ENCODE results near the gene CYB561D1. TPM values are rescaled to one million over a fixed set of nuclear protein-coding genes. Genes with fewer than 3 reads are reported as not detected.

The CYB561D1 gene
- total RNA-seq, 1 donor from 2014 or later, result 18.5 TPM

DNA sequence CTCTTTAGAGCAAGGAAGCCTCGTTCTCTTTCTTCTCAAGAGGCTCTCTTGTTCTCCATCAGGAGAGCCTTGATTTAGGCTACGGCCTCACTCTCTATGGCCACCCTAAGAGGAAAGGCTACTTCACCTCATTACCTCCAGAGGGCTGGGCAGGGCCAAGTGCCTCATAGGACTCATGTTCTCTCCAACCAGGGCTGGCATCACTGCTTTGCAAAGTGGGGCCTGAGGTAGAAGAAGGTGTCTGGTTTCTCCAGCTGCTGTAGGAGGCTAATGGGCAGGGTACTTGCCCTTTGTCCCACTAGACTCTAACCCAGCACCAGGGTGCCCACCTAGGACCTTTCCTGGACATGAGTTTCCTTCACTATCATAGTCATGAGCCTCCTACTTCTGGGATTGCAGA, 12.2 kb upstream of the CYB561D1 start:
- no peak for DNase-seq (ENCODE audit: low spot score)

DNA sequence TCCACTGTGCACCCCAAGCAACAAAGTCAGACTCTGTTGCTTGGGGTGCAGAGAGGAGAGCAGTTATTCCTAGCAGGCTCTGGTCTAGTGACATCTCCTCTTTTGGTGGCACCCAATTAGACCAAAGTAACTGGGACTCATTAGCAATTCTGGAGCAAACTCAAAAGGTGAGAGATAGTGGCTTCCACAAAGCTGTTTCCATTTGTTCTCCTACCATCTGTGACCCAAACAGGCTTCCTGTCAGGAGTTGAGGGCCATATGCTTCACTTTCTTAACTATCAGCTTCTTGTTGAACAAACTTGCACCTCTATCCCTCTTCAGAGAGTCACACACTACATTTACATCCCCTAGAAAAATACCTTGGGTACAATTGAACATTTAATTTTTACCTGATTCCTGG, 11.7 kb upstream of the CYB561D1 start:
- no peak for DNase-seq (ENCODE audit: low spot score)

DNA sequence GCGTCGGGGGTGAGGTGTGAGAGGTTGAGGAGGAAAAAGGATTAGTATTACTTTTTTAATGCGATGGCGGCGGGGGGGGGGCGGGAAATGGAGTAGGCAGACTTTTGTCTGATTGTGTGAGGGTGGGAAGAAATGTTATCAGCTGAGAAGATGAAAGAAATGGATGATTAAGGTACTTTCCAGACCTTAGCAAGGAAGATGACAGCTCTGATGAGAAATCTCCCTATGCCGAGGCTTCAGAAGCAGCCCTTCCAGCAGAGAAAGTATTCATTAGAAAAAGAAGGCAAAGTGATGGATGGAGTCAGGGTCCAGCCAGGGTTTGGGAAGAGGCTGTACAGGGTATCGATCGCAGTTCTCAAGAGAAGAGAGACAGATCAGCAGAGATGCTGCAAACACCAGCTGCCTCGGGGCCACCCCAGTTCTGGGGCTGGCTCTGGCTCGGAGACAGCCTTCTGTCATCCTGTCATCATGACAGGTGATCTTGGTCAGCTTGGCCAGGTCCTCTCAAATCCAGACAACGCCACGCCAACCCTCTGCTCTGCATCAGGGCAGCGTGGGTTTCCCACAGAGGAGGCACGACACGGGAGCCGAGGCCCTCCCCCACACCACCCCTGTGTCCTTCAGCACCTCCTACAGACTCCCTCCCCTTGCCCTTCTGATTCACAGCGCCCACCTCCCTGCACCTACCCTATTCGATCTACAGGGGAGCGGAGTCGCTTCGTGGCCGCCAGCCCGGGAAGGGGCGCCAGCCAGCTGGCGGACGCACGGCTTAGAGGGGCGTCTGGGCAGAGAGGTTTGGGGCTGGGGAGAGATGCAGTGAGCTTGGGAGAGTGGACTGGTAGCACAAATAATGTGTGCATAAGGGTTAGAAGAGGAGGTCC, 10.9 kb upstream of the CYB561D1 start:
- DNase-seq (ENCODE audit: low spot score), result no peak

GRCh38 chr1:109483672-109484518, 10.0 kb upstream of the CYB561D1 start, which contains the start of gene ATXN7L2:
Gene ATXN7L2, plus strand, starts transcription at chr1:109483905. Its CDS starts 49 bp downstream, at chr1:109483954.
- DNase-seq (ENCODE audit: low spot score), result peak; percentile 94

GRCh38 chr1:109484519-109484975, 9.3 kb upstream of the CYB561D1 start:
- DNase-seq (ENCODE audit: low spot score), result no peak

DNA sequence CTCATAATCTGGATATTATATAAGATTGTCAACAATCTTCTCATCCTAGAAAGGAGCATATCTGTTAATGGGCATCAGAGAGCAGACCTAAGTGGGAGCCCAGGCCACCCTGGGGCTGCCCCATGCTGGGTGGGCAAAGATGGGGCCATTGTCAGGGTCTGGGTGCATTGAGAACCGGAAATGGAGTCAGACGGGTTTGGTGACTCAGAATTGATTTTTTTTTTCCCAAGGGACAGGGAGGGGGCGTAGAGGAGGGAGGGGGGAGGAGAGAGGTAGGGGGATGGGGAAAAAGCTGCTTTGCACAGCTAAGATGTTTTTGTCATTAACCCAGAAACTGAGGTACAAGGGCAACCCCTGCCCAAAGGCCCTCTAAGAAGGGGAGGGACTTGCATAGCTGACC, 8.9 kb upstream of the CYB561D1 start:
- DNase-seq (ENCODE audit: low spot score), result no peak

GRCh38 chr1:109487261-109487660, 6.6 kb upstream of the CYB561D1 start:
- DNase-seq (ENCODE audit: low spot score), result no peak

- no peak for DNase-seq (ENCODE audit: low spot score)
These were observed 5.7 kb upstream of the CYB561D1 start for GRCh38 chr1:109488201-109488600.

DNA sequence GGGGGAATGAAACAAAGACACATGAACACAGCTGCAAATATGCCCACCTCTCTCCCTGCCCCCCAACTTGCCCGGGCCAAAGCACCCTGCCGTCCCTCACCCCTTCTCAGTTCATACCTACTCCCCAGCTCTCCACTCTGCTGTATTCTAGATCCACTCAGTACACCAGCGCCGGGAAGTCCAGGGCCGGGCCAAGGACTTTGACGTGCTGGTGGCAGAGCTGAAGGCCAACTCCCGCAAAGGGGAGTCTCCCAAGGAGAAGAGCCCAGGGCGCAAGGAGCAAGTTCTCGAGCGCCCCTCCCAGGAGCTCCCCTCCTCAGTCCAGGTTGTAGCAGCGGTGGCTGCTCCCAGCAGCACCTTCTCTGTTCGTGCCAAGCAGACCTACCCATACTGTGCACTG, 5.2 kb upstream of the CYB561D1 start:
- no peak for DNase-seq (ENCODE audit: low spot score)

GRCh38 chr1:109490029-109490933, 3.6 kb upstream of the CYB561D1 start:
- peak; percentile 77 for DNase-seq (ENCODE audit: low spot score)

- DNase-seq (ENCODE audit: low spot score), result no peak
These were observed 3.0 kb upstream of the CYB561D1 start for GRCh38 chr1:109490934-109491302.

- DNase-seq (ENCODE audit: low spot score), result no peak
These were observed 2.5 kb upstream of the CYB561D1 start for GRCh38 chr1:109491372-109491771.

DNA sequence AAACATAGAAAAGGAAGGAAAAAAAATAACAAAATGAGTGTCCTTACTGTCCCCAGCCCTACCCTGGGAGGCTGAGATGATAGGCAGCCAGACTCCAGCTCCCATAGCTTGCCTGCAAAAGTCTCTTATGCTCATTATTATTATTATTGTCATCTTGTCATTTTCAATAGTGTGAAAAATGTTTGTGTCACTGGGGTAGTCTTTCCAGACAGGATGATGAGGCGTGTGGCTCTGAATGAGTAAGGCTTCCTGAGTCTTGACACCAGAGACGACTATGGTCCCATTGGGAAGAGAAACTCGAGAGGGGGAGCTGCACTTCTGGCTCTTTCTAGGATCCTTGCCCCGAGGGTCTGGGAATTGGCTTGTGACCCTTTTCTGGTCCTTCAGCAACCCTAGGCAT, 1.1 kb upstream of the CYB561D1 start:
- DNase-seq (ENCODE audit: low spot score), result no peak

DNA sequence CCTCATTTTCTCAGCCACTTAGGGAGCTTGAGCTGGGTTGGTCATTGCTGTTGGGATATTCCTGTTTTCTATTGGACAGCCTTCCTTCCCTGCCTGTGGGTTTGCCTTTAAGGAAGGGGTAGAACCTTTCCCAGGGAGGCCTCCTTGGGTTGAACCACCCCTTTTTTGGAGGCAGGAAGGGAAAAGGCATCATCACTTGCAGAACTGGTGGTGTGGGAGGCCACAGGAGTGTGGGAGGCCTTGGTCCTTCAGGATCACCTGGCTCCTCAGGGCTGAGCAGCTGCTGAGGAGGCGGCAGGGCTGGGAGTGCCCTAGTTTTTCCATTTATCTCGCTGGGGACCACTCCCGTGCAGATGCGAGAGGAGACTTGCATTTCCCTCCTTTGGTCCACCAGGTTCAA, 667 bp upstream of the CYB561D1 start:
- DNase-seq (ENCODE audit: low spot score), result no peak

GRCh38 chr1:109495738-109496137, 1.8 kb downstream of the CYB561D1 start:
- DNase-seq (ENCODE audit: low spot score), result no peak

GRCh38 chr1:109497449-109498160, 3.7 kb downstream of the CYB561D1 start:
- DNase-seq (ENCODE audit: low spot score), result no peak

- DNase-seq (ENCODE audit: low spot score), result no peak
These were observed 4.4 kb downstream of the CYB561D1 start for GRCh38 chr1:109498161-109498801.

DNA sequence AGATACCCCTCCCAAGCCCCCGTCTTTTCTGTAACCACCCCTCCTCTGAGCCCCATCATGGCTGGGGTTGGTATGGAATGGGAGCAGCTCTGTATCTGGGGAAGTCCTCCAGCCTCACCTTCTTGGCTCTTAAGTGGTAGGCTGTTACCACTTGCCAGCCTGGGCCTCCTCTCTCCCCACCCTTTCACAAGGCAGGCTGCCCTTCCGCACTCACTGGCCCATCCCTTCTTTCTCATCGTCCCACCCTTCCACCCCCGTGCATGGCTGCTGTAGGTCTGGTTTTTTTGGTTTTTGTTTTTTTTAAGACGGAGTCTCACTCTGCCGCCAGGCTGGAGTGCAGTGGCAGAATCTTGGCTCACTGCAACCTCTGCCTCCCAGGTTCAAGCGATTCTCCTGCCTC, 5.2 kb downstream of the CYB561D1 start:
- DNase-seq (ENCODE audit: low spot score), result no peak

DNA sequence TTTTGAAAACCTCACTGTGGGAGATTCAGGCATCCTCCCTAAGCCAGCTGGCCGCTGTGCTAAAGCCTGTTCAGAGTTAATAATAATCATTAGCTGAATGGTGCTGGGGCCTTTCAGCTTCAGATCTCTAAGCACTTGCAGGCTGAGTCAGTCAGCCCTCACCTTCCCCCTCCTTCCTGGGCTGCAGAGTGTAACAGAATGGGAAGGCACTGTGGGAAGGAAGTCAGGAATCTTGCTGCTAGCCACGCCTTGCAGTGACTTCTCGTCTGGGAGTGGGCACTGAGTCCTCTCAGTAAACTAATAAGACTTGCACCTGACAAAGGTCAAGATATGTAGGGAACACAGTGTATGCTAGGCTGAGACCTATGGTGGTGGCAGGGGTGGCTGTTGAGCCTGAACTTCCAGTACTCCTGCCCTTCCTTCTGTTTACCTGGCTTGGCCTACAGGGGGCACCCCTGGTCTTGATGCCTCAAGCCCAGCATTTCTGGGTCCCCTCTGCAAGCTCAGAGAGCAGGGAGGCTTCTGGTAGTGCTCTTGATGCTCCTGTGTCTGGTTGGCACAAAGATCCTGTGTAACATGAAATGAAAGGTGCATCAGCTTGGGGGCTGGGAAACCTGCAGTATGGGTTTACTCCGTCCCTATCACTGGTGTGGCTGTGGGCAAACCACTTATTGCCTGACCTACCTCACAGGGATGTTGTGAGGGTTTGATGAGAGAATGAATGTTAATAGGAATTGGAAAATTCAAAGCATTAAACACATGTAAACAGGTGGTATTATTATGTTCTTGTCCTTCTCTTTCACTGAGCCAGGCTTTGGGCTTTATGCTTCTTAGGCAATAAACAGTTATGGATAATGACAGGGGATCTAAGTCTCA, 6.0 kb downstream of the CYB561D1 start:
- DNase-seq (ENCODE audit: low spot score), result peak; percentile 50
